AG20443 (cell line): Measurements from ENCODE around the gene STAG1.
A peak's percentile ranks its signal among the peaks of the same experiment; 100 is the strongest.
"Not testable (repeated sequence)": the region's sequence is repeated elsewhere in the genome, so short reads cannot be mapped to it uniquely, and the experiment has no call there.

Source experiments
- DNase-seq: peaks from one replicate; pipeline ENCODE4 v3.0.0; 2012; ENCODE audit warnings: low spot score, mixed read lengths

Gene STAG1

GRCh38 chr3:136745916-136746315 is 6.3 kb downstream of the STAG1 start:
- DNase-seq = no peak

GRCh38 chr3:136741063-136741462 is 11.1 kb downstream of the STAG1 start:
- DNase-seq = no peak

- no peak for DNase-seq
These were observed 11.7 kb downstream of the STAG1 start for GRCh38 chr3:136740351-136740958.

- not testable (repeated sequence) for DNase-seq
These were observed 15.2 kb downstream of the STAG1 start for GRCh38 chr3:136736950-136737349.

- no peak for DNase-seq
These were observed 17.1 kb downstream of the STAG1 start for GRCh38 chr3:136735103-136735502.

- no peak for DNase-seq
These were observed 17.7 kb downstream of the STAG1 start for GRCh38 chr3:136734382-136735070.

GRCh38 chr3:136733317-136733833 is 18.8 kb downstream of the STAG1 start:
- DNase-seq = no peak

GRCh38 chr3:136731274-136731884 is 20.8 kb downstream of the STAG1 start:
- DNase-seq = no peak

GRCh38 chr3:136730595-136731273 is 21.4 kb downstream of the STAG1 start:
- DNase-seq = no peak

- DNase-seq = peak; percentile 58
These were observed 23.3 kb downstream of the STAG1 start for GRCh38 chr3:136728918-136729317.

GRCh38 chr3:136728473-136728872 is 23.7 kb downstream of the STAG1 start:
- DNase-seq = no peak

- DNase-seq = no peak
These were observed 26.7 kb downstream of the STAG1 start for GRCh38 chr3:136725468-136725867.

GRCh38 chr3:136722916-136723315 is 29.3 kb downstream of the STAG1 start:
- not testable (repeated sequence) for DNase-seq

- DNase-seq = not testable (repeated sequence)
These were observed 29.8 kb downstream of the STAG1 start for GRCh38 chr3:136722399-136722798.

GRCh38 chr3:136720091-136720490 is 32.1 kb downstream of the STAG1 start:
- no peak for DNase-seq

- DNase-seq = no peak
These were observed 35.5 kb downstream of the STAG1 start for GRCh38 chr3:136716629-136717028.

GRCh38 chr3:136714020-136714419 is 38.2 kb downstream of the STAG1 start:
- DNase-seq = no peak

- no peak for DNase-seq
These were observed 39.2 kb downstream of the STAG1 start for GRCh38 chr3:136712941-136713340.

GRCh38 chr3:136711888-136712287 is 40.3 kb downstream of the STAG1 start:
- DNase-seq = not testable (repeated sequence)

- DNase-seq = no peak
These were observed 40.9 kb downstream of the STAG1 start for GRCh38 chr3:136711277-136711676.

- not testable (repeated sequence) for DNase-seq
These were observed 42.4 kb downstream of the STAG1 start for GRCh38 chr3:136709775-136710174.

- DNase-seq = no peak
These were observed 43.7 kb downstream of the STAG1 start for GRCh38 chr3:136708333-136708985.
